ENCODE results near the gene NOS3. TPM values are rescaled to one million over a fixed set of nuclear protein-coding genes. Genes with fewer than 3 reads are reported as not detected.

Gene NOS3
- polyA plus RNA-seq, 1 of the 3 experiments (the other 2 are of a cell fraction): 0.41 TPM

DNA sequence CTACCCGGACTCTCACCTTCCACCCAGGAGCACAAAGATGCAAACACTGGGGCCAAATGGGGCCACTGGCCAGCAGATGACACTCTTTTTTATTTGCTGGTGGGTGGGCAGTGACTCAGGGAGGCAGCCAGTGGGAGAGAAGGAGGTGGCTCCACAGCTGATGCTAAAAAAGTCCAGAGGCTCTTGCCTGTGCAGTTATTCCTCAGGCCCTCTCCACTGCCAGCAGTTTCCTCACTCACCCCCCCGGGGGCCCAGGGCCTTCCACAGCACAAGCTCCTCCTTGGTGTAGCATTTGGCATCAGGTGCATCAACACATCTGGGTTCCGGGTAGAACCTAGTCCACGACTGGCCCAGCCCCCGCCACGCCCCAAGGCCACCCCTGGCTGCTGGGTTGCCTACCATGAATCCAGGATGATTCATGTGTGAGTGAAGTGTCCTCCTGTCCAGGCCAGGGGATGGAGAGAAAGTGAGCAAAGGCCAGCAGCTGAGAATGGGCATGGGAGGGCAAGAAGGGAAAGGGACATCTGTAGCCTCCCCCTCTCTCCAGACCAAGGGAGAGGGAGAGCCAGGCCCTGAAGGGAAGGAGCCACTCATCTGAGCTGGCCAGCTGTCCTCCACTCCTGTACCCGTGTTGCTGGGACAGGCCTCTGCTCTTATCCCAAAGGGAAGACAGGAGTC lies 11.0 kb upstream of the NOS3 start:
- no peaks in the 10 kb centered on the region for H3K9me3 ChIP-seq
- H3K4me3 ChIP-seq (ENCODE audit: low read depth in 2 of 2, low read length in 1 of 2): no peak overlapping the region
- no peak overlapping the region for H3K9ac ChIP-seq
- no peaks in the 10 kb centered on the region for H4K20me1 ChIP-seq (ENCODE audit: insufficient read depth)
- no peak overlapping the region for H3K4me2 ChIP-seq
- no peaks in the 10 kb centered on the region for H3K36me3 ChIP-seq (replicated peaks in 1 of 2; ENCODE audit: control insufficient read depth in 1 of 2, insufficient read depth in 2 of 2, low read length in 1 of 2)
- H3K79me2 ChIP-seq (ENCODE audit: insufficient read depth): no peaks in the 10 kb centered on the region
- peak overlapping the region in 1 of 2 experiments; percentile 81; a peak in 2 of 4 replicates for H3K27ac ChIP-seq (ENCODE audit: low read depth in 2 of 2, low read length in 1 of 2)
- peaks cover 5% of the 10 kb centered on the region for H3F3A ChIP-seq (replicated peaks; ENCODE audit: insufficient read depth)
- TF ChIP-seq NRF1 (IDR thresholded peaks at IDR 0.05; ENCODE audit: low read depth, low read length) (no peak), TEAD4 (IDR thresholded peaks at IDR 0.05; ENCODE audit: borderline replicate concordance, insufficient read depth) (no peak), JUND (IDR thresholded peaks at IDR 0.05) (no peak), SMC3 (IDR thresholded peaks at IDR 0.05; ENCODE audit: low read depth, low read length) (no peak), TAF1 (IDR thresholded peaks at IDR 0.05; ENCODE audit: borderline replicate concordance, low read depth, low read length) (no peak), RFX5 (IDR thresholded peaks at IDR 0.05; ENCODE audit: low read length) (no peak), NFIC (IDR thresholded peaks at IDR 0.05; ENCODE audit: borderline replicate concordance) (no peak), POLR2AphosphoS5 (IDR thresholded peaks at IDR 0.05; ENCODE audit: low read depth, low read length) (no peak), REST (IDR thresholded peaks at IDR 0.05; ENCODE audit: low read depth, low read length) (no peak), YY1 (IDR thresholded peaks at IDR 0.05; ENCODE audit: low read depth) (no peak), CHD2 (IDR thresholded peaks at IDR 0.05; ENCODE audit: low read length, partially characterized antibody) (no peak)
- CTCF ChIA-PET: interaction anchor here (0.6 to 13.1 kb wide), 27 partner anchors 10 to 531 kb away, joined by 3 to 761 read pairs (median 4); partner anchors contain the start of genes AGAP3, KCNH2 and NOS3
- DNase-seq: no peak
- POLR2A ChIA-PET: interaction anchor here (0.6 to 2.9 kb wide), 9 partner anchors 9 to 666 kb away, joined by 3 to 41 read pairs (median 7); partner anchors contain the start of gene ABCB8
- H3K27me3 ChIP-seq (ENCODE audit: insufficient read depth): peaks cover 56% of the 10 kb centered on the region
- H3K9me2 ChIP-seq: no peaks in the 10 kb centered on the region
- 66% methylated on average over 5 of the region's 7 CpGs for WGBS (ENCODE audit: low lambda C conversion rate)
- H2AFZ ChIP-seq (ENCODE audit: low read depth): no peak overlapping the region
- H3K4me1 ChIP-seq (ENCODE audit: control insufficient read depth in 1 of 2, insufficient read depth in 2 of 2, low read depth in 1 of 2, low read length in 1 of 2): peaks cover 0 to 52% of the 10 kb centered on the region in 2 experiments; a peak in 2 of 4 replicates

- H4K20me1 ChIP-seq (ENCODE audit: insufficient read depth): no peaks in the 10 kb centered on the region
- 54% methylated on average over 2 of the region's 2 CpGs for WGBS (ENCODE audit: low lambda C conversion rate)
- POLR2A ChIA-PET: interaction anchor here (0.8 to 2.9 kb wide), 4 partner anchors 10 to 79 kb away, joined by 3 to 41 read pairs (median 16); no protein-coding TSS in a partner anchor
- no peak overlapping the region for H3K4me3 ChIP-seq (ENCODE audit: low read depth in 2 of 2, low read length in 1 of 2)
- H3K4me1 ChIP-seq (ENCODE audit: control insufficient read depth in 1 of 2, insufficient read depth in 2 of 2, low read depth in 1 of 2, low read length in 1 of 2): peaks cover 0 to 44% of the 10 kb centered on the region in 2 experiments; a peak in 2 of 4 replicates
- peak; percentile 28 for DNase-seq
- H2AFZ ChIP-seq (ENCODE audit: low read depth): no peak overlapping the region
- H3F3A ChIP-seq (replicated peaks; ENCODE audit: insufficient read depth): peaks cover under 1% of the 10 kb centered on the region
- H3K9ac ChIP-seq: no peak overlapping the region
- no peaks in the 10 kb centered on the region for H3K9me2 ChIP-seq
- H3K27me3 ChIP-seq (ENCODE audit: insufficient read depth): peaks cover 52% of the 10 kb centered on the region
- no peak overlapping the region for H3K4me2 ChIP-seq
- CTCF ChIA-PET: interaction anchor here (0.6 to 13.1 kb wide), 23 partner anchors 9 to 264 kb away, joined by 3 to 761 read pairs (median 4); partner anchors contain the start of genes KCNH2 and NOS3
- TF ChIP-seq SMC3 (IDR thresholded peaks at IDR 0.05; ENCODE audit: low read depth, low read length) (peak; percentile 22; the same call in 1 of the 2 replicates), RAD21 (IDR thresholded peaks at IDR 0.05; ENCODE audit: low read length) (peak; percentile 62), CHD2 (IDR thresholded peaks at IDR 0.05; ENCODE audit: low read length, partially characterized antibody) (no peak)
- no peaks in the 10 kb centered on the region for H3K9me3 ChIP-seq
- peak overlapping the region in 1 of 2 experiments; percentile 81; a peak in 1 of 4 replicates for H3K27ac ChIP-seq (ENCODE audit: low read depth in 2 of 2, low read length in 1 of 2)
- no peaks in the 10 kb centered on the region for H3K36me3 ChIP-seq (replicated peaks in 1 of 2; ENCODE audit: control insufficient read depth in 1 of 2, insufficient read depth in 2 of 2, low read length in 1 of 2)
- H3K79me2 ChIP-seq (ENCODE audit: insufficient read depth): no peaks in the 10 kb centered on the region
Measured at GRCh38 chr7:150980663-150981062, 10.2 kb upstream of the NOS3 start.
